Measurements from ENCODE around the gene CWC27. TPM values are rescaled to one million over a fixed set of nuclear protein-coding genes. Genes with fewer than 3 reads are reported as not detected.

Gene CWC27
- total and polyA plus RNA-seq, 2 of the 13 experiments (the other 11 are each of a cell fraction or from before 2014, with no cell fraction given), result 21.1 to 25.7 TPM

- no peaks in the 10 kb centered on the region for H3K79me2 ChIP-seq (ENCODE audit: insufficient read depth, low read length)
- BruUV-seq (replicated peaks), result no TSS peak
- 93% methylated on average over 1 of the region's 1 CpG for WGBS (ENCODE audit: low lambda C conversion rate)
- H4K20me1 ChIP-seq (ENCODE audit: insufficient read depth, low read length), result no peaks in the 10 kb centered on the region
- ATAC-seq (no peak), DNase-seq (ENCODE audit: low spot score) (no peak), FAIRE-seq (no peak)
- ChIA-PET CTCF (ENCODE audit: low intra/inter-chr PET ratio, low total read pairs) (no interaction called here), POLR2A (no interaction called here)
- H2AFZ ChIP-seq (ENCODE audit: low read length), result no peak overlapping the region
- H3K4me2 ChIP-seq (ENCODE audit: low read depth, low read length), result no peak overlapping the region
- no peaks in the 10 kb centered on the region for H3K9me3 ChIP-seq (ENCODE audit: low read length)
- no peaks in the 10 kb centered on the region for H3K36me3 ChIP-seq (replicated peaks in 1 of 2; ENCODE audit: control insufficient read depth in 1 of 2, insufficient read depth in 2 of 2, low read length in 2 of 2)
- no peak overlapping the region for H3K9ac ChIP-seq (ENCODE audit: insufficient read depth, low read depth, low read length)
- intact Hi-C loops (cut with micrococcal nuclease; ENCODE audit: unreplicated experiment), result no loop called here
- in situ Hi-C loops (cut with HindIII; ENCODE audit: extremely low pct_ligation_motif_present, low pct_unique_long_range_greater_than_20kb), result no loop called here
- H3K4me3 ChIP-seq (replicated peaks in 1 of 3; ENCODE audit: insufficient read depth in 1 of 3, low read depth in 2 of 3, low read length in 3 of 3), result no peak overlapping the region
- H3K4me1 ChIP-seq (ENCODE audit: insufficient read depth, low read length), result no peaks in the 10 kb centered on the region
- no peaks in the 10 kb centered on the region for H3K27me3 ChIP-seq (ENCODE audit: control insufficient read depth in 1 of 2, insufficient read depth in 2 of 2, low read length in 2 of 2)
- TF ChIP-seq MAZ (IDR thresholded peaks at IDR 0.05; ENCODE audit: borderline replicate concordance, low read depth, low read length) (no peak), MAZ (CRISPR knock-in tag; IDR thresholded peaks at IDR 0.05; ENCODE audit: low read depth) (no peak), ZBTB7B (CRISPR knock-in tag; IDR thresholded peaks at IDR 0.05) (no peak), ZNF512 (CRISPR knock-in tag; IDR thresholded peaks at IDR 0.05) (no peak), ZNF556 (CRISPR knock-in tag; IDR thresholded peaks at IDR 0.05; ENCODE audit: borderline replicate concordance) (no peak)
- no peak overlapping the region for H3K27ac ChIP-seq (ENCODE audit: extremely low read length, insufficient read depth, low read length)
Observed at GRCh38 chr5:65009207-65009606, 240.5 kb downstream of the CWC27 start.

- H3K9me3 ChIP-seq (ENCODE audit: low read length), result no peaks in the 10 kb centered on the region
- no peak for ATAC-seq
- H3K4me2 ChIP-seq (ENCODE audit: low read depth, low read length), result no peak overlapping the region
- H4K20me1 ChIP-seq (ENCODE audit: insufficient read depth, low read length), result no peaks in the 10 kb centered on the region
- no peak overlapping the region for H2AFZ ChIP-seq (ENCODE audit: low read length)
- H3K79me2 ChIP-seq (ENCODE audit: insufficient read depth, low read length), result no peaks in the 10 kb centered on the region
- no peak overlapping the region for H3K9ac ChIP-seq (ENCODE audit: insufficient read depth, low read depth, low read length)
- ChIA-PET CTCF (ENCODE audit: low intra/inter-chr PET ratio, low total read pairs) (no interaction called here), POLR2A (no interaction called here)
- H3K36me3 ChIP-seq (replicated peaks in 1 of 2; ENCODE audit: control insufficient read depth in 1 of 2, insufficient read depth in 2 of 2, low read length in 2 of 2), result no peaks in the 10 kb centered on the region
- no peak for FAIRE-seq
- no peaks in the 10 kb centered on the region for H3K27me3 ChIP-seq (ENCODE audit: control insufficient read depth in 1 of 2, insufficient read depth in 2 of 2, low read length in 2 of 2)
- no peak for DNase-seq (ENCODE audit: low spot score)
- in situ Hi-C loops (cut with HindIII; ENCODE audit: extremely low pct_ligation_motif_present, low pct_unique_long_range_greater_than_20kb) (no loop called here), intact Hi-C loops (cut with micrococcal nuclease; ENCODE audit: unreplicated experiment) (no loop called here)
- H3K4me3 ChIP-seq (replicated peaks in 1 of 3; ENCODE audit: insufficient read depth in 1 of 3, low read depth in 2 of 3, low read length in 3 of 3), result no peak overlapping the region
- BruUV-seq (replicated peaks), result no TSS peak
- no peaks in the 10 kb centered on the region for H3K4me1 ChIP-seq (ENCODE audit: insufficient read depth, low read length)
- H3K27ac ChIP-seq (ENCODE audit: extremely low read length, insufficient read depth, low read length), result no peak overlapping the region
- WGBS (ENCODE audit: low lambda C conversion rate), result 100% methylated on average over 1 of the region's 1 CpG
- TF ChIP-seq ZNF232 (CRISPR knock-in tag; IDR thresholded peaks at IDR 0.05; ENCODE audit: borderline replicate concordance) (no peak), RXRB (CRISPR knock-in tag; IDR thresholded peaks at IDR 0.05; ENCODE audit: borderline replicate concordance) (no peak), THAP7 (CRISPR knock-in tag; IDR thresholded peaks at IDR 0.05) (no peak), AFF4 (CRISPR knock-in tag; IDR thresholded peaks at IDR 0.05) (no peak), ZNF652 (CRISPR knock-in tag; IDR thresholded peaks at IDR 0.05; ENCODE audit: borderline replicate concordance, low read depth) (no peak), ZNF225 (CRISPR knock-in tag; IDR thresholded peaks at IDR 0.05) (no peak), ISX (CRISPR knock-in tag; conservative IDR thresholded peaks at IDR 0.05) (no peak), MIER3 (CRISPR knock-in tag; IDR thresholded peaks at IDR 0.05; ENCODE audit: borderline replicate concordance) (no peak), CCAR2 (optimal IDR thresholded peaks at IDR 0.05; ENCODE audit: low read depth, low read length) (no peak), SATB2 (CRISPR knock-in tag; IDR thresholded peaks at IDR 0.05) (no peak)
Observed at GRCh38 chr5:65010841-65011240, 242.1 kb downstream of the CWC27 start.
